HCT116 (cell line): Measurements from ENCODE around the gene BATF2. TPM values are rescaled to one million over a fixed set of nuclear protein-coding genes. Genes with fewer than 3 reads are reported as not detected.

Experiments used
- ATAC-seq: fragments of 200-7000 bp; cut with Tn5 transposase; 2 replicates; pipeline ENCODE4 v1.9.1; 2020; ENCODE audit warnings: mild to moderate bottlenecking, moderate library complexity
- BruUV-seq: library from RNA; stranded (reverse); fragments of 400-500 nt; replicated peaks from 2 replicates; lab custom pipeline; 2021; lab: Mats Ljungman, UMichigan
- CTCF ChIA-PET: fragments of 300-600 bp; sonication (Branson Sonifier 250); formaldehyde crosslinking; loops from one replicate; lab custom pipeline; 2021; ENCODE audit warnings: antibody characterized with exemption; lab: Charles Lee
- POLR2A ChIA-PET: fragments of 300-600, 350-600 bp; sonication (Branson Sonifier 250); formaldehyde crosslinking; loops from one replicate; lab custom pipeline; 2021; ENCODE audit warnings: antibody characterized with exemption; lab: Charles Lee
- RAD21 ChIA-PET, 2 experiments: fragments of 300-600 bp; sonication (Branson Sonifier 250); formaldehyde crosslinking; loops; one replicate each; lab custom pipeline; 2023; ENCODE audit warnings: low total read pairs in 2 of 2; ENCODE audit not compliant: uncharacterized antibody in 2 of 2, unreplicated experiment in 2 of 2, low non-redundant PET in 1 of 2; lab: Charles Lee
- DNase-seq: peaks from one replicate; pipeline ENCODE4 v3.0.0-alpha.2; 2010; ENCODE audit warnings: low read depth, low spot score
- H2AFZ ChIP-seq: fragments of 200-600 bp; shearing (Covaris generic), sonication (generic); 2 replicates; pipeline ENCODE4 v1.6.1; 2017; ENCODE audit warnings: low read depth, mixed run types, mixed read lengths, antibody characterized with exemption, low read length; ENCODE audit not compliant: poor library complexity, severe bottlenecking
- H3K27ac ChIP-seq: 2 replicates; pipeline ENCODE4 v1.5.1; 2012; ENCODE audit warnings: low read depth, low read length
- H3K27me3 ChIP-seq: fragments of 200-600 bp; sonication (generic); 2 replicates; pipeline ENCODE4 v1.6.1; 2016; ENCODE audit warnings: mixed run types, low read length, mixed read lengths; ENCODE audit not compliant: insufficient read depth
- H3K36me3 ChIP-seq, 2 experiments: fragments of 200-500 bp in 1 of 2; fragments of 200-600 bp in 1 of 2; sonication (Bioruptor generic) in 1 of 2; sonication (generic) in 1 of 2; 2 replicates each; pipeline versions ENCODE4 v1.5.1 to v1.6.1; 2014 to 2016; ENCODE audit warnings: low read length in 2 of 2, inconsistent platforms in 1 of 2, mixed read lengths in 1 of 2, mixed run types in 1 of 2; ENCODE audit not compliant: insufficient read depth in 2 of 2, control insufficient read depth in 1 of 2
- H3K4me1 ChIP-seq, 2 experiments: fragments of 200-600 bp in 1 of 2; sonication (generic) in 1 of 2; 2 replicates each; pipeline versions ENCODE4 v1.5.1 to v1.6.1; 2012 to 2017; ENCODE audit warnings: low read length in 2 of 2, inconsistent platforms in 1 of 2, mild to moderate bottlenecking in 1 of 2, mixed read lengths in 1 of 2, mixed run types in 1 of 2, moderate library complexity in 1 of 2; ENCODE audit not compliant: insufficient read depth in 2 of 2, control insufficient read depth in 1 of 2
- H3K4me2 ChIP-seq: fragments of 200-600 bp; sonication (generic); 2 replicates; pipeline ENCODE4 v1.6.1; 2017; ENCODE audit warnings: mixed run types, low read length, mixed read lengths
- H3K4me3 ChIP-seq, 2 experiments: fragments of 200-600 bp in 1 of 2; sonication (generic) in 1 of 2; replicated peaks in 1 of 2; 2 replicates each; pipeline ENCODE4 v1.5.1; 2011 to 2016; ENCODE audit warnings: low read length in 2 of 2, control low read depth in 1 of 2, low read depth in 1 of 2, mild to moderate bottlenecking in 1 of 2, mixed read lengths in 1 of 2, mixed run types in 1 of 2
- H3K79me2 ChIP-seq: fragments of 200-600 bp; sonication (generic); 2 replicates; pipeline ENCODE4 v1.6.1; 2017; ENCODE audit warnings: mild to moderate bottlenecking, mixed run types, low read length, moderate library complexity, mixed read lengths; ENCODE audit not compliant: insufficient read depth
- H3K9ac ChIP-seq: fragments of 200-600 bp; sonication (generic); 2 replicates; pipeline ENCODE4 v1.6.1; 2016; ENCODE audit warnings: low read length, mixed read lengths
- H3K9me2 ChIP-seq: fragments of 200-600 bp; sonication (generic), shearing (Covaris generic); 2 replicates; pipeline ENCODE4 v1.6.1; 2017; ENCODE audit warnings: mixed run types, mild to moderate bottlenecking, moderate library complexity; ENCODE audit not compliant: insufficient read depth
- H3K9me3 ChIP-seq, 2 experiments: fragments of 200-500 bp in 1 of 2; fragments of 200-600 bp in 1 of 2; sonication (Bioruptor generic) in 1 of 2; sonication (generic) in 1 of 2; 2 replicates each; pipeline ENCODE4 v1.6.1; 2014 to 2017; ENCODE audit warnings: low read length in 2 of 2, mixed read lengths in 2 of 2, inconsistent platforms in 1 of 2, low read depth in 1 of 2, mild to moderate bottlenecking in 1 of 2, mixed run types in 1 of 2, moderate library complexity in 1 of 2; ENCODE audit not compliant: control insufficient read depth in 1 of 2, insufficient read depth in 1 of 2
- H4K20me1 ChIP-seq: fragments of 200-600 bp; sonication (generic), shearing (Covaris generic); 2 replicates; pipeline ENCODE4 v1.6.1; 2017; ENCODE audit warnings: mixed run types, mild to moderate bottlenecking, moderate library complexity; ENCODE audit not compliant: insufficient read depth
- EGR1 ChIP-seq: IDR thresholded peaks from 2 replicates; pipeline ENCODE4 v1.6.1; 2012; ENCODE audit warnings: low read depth
- JUND ChIP-seq: IDR thresholded peaks from 2 replicates; pipeline ENCODE4 v1.6.1; 2012
- SP1 ChIP-seq: IDR thresholded peaks from 2 replicates; pipeline ENCODE4 v1.6.1; 2012; ENCODE audit warnings: low read depth
- intact Hi-C: fragments of 100-400 bp; cut with micrococcal nuclease; formaldehyde crosslinking; loops from 2 replicates; pipeline ENCODE4 v1.10.0; 2022
- total RNA-seq: library from RNA; stranded (reverse); gene quantifications from one replicate; pipeline ENCODE4 v1.2.1, GENCODE V29; 2021; ENCODE audit not compliant: unreplicated experiment
- TF ChIP-seq, protein P1 (sequence below): IDR thresholded peaks from 2 replicates; pipeline ENCODE4 v1.6.1; 2011; ENCODE audit warnings: mild to moderate bottlenecking, low read length, moderate library complexity; ENCODE audit not compliant: insufficient replicate concordance; ENCODE audit errors: extremely low read depth
- TF ChIP-seq, protein P2 (sequence below): IDR thresholded peaks from 2 replicates; pipeline ENCODE4 v1.6.1; 2012; ENCODE audit warnings: low read depth

The BATF2 gene
- total RNA-seq, 1 experiment from 2014 or later = 2.1 TPM

DNA sequence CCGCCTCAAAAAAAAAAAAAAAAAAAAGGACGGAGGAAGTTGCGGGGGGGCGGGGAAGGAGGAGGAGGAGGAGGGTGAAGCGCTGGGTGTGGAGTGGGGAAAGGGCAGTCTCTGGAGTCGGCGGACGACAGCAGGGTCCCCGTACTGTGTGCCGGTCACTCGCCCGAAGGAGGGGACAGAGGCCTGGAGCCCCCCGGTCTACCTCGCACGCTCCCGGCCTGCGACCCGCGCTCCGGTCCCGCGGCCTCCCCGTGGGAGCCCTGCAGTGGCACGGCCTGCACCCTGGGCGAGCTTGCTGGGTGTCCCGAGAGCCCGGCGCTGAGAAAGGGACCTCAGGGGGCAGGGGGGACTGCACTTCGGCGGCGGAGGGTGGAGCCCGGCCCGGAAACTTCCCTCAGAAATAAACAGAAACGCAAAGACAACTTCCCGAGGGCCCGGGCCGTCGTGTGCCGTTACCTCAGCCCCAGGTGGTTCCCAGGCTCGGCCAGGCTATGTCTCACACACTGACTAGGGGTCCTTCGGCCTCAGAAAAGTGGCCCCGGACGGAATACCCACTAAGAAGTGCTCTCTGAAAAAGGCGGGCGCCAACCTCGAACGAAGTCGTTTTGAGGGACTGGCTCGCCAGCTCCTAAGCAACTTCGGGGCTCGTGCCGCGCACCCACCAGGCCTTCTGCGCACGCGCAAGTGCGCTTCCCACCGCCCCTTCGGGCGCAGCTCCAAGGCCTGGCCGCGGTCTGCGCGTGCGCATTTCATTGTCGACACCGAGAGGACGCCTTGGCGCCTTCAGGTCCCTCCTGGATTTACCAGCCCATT, 25.1 kb downstream of the BATF2 start, which contains the start of gene MAJIN:
TSS of gene MAJIN (minus strand) at position 688 of the 813 bp plus-strand sequence. CDS start 12,703 bp downstream, outside the sequence.
- Histone ChIP-seq H3K4me2 (no peak within 1 kb of the TSS), H3K79me2 (no peaks in the 10 kb centered on the region), H2AFZ (no peak within 1 kb of the TSS), H3K27ac (no peak within 1 kb of the TSS), H4K20me1 (no peaks in the 10 kb centered on the region), H3K9me3 (no peaks in the 10 kb centered on the region), H3K9me2 (no peaks in the 10 kb centered on the region), H3K27me3 (no peaks in the 10 kb centered on the region), H3K4me3 (no peak within 1 kb of the TSS), H3K4me1 (peaks cover 0 to 3% of the 10 kb centered on the region in 2 experiments; a peak in 1 of 4 replicates), H3K9ac (no peak within 1 kb of the TSS), H3K36me3 (no peaks in the 10 kb centered on the region)
- ChIA-PET CTCF (no interaction called here), POLR2A (no interaction called here), RAD21 (no interaction called here)
- DNase-seq = no peak
- intact Hi-C loops = no loop called here
- BruUV-seq = no TSS peak
- ATAC-seq = no peak
- no peak for TF ChIP-seq EGR1
- no peak for TF ChIP-seq JUND
- TF ChIP-seq, protein P1, sequence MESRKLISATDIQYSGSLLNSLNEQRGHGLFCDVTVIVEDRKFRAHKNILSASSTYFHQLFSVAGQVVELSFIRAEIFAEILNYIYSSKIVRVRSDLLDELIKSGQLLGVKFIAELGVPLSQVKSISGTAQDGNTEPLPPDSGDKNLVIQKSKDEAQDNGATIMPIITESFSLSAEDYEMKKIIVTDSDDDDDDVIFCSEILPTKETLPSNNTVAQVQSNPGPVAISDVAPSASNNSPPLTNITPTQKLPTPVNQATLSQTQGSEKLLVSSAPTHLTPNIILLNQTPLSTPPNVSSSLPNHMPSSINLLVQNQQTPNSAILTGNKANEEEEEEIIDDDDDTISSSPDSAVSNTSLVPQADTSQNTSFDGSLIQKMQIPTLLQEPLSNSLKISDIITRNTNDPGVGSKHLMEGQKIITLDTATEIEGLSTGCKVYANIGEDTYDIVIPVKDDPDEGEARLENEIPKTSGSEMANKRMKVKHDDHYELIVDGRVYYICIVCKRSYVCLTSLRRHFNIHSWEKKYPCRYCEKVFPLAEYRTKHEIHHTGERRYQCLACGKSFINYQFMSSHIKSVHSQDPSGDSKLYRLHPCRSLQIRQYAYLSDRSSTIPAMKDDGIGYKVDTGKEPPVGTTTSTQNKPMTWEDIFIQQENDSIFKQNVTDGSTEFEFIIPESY = no peak
- no peak for TF ChIP-seq SP1
- TF ChIP-seq, protein P2, sequence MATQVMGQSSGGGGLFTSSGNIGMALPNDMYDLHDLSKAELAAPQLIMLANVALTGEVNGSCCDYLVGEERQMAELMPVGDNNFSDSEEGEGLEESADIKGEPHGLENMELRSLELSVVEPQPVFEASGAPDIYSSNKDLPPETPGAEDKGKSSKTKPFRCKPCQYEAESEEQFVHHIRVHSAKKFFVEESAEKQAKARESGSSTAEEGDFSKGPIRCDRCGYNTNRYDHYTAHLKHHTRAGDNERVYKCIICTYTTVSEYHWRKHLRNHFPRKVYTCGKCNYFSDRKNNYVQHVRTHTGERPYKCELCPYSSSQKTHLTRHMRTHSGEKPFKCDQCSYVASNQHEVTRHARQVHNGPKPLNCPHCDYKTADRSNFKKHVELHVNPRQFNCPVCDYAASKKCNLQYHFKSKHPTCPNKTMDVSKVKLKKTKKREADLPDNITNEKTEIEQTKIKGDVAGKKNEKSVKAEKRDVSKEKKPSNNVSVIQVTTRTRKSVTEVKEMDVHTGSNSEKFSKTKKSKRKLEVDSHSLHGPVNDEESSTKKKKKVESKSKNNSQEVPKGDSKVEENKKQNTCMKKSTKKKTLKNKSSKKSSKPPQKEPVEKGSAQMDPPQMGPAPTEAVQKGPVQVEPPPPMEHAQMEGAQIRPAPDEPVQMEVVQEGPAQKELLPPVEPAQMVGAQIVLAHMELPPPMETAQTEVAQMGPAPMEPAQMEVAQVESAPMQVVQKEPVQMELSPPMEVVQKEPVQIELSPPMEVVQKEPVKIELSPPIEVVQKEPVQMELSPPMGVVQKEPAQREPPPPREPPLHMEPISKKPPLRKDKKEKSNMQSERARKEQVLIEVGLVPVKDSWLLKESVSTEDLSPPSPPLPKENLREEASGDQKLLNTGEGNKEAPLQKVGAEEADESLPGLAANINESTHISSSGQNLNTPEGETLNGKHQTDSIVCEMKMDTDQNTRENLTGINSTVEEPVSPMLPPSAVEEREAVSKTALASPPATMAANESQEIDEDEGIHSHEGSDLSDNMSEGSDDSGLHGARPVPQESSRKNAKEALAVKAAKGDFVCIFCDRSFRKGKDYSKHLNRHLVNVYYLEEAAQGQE = no peak
